GM12873 (cell line): ENCODE results near the gene DMD.

Experiments
- CTCF ChIP-seq: IDR thresholded peaks from 2 replicates; pipeline ENCODE4 v1.5.1; 2012; ENCODE audit warnings: low read depth, mild to moderate bottlenecking, moderate library complexity, low read length, control low read depth; ENCODE audit not compliant: insufficient read depth; ENCODE audit errors: missing control alignments

Gene DMD

DNA sequence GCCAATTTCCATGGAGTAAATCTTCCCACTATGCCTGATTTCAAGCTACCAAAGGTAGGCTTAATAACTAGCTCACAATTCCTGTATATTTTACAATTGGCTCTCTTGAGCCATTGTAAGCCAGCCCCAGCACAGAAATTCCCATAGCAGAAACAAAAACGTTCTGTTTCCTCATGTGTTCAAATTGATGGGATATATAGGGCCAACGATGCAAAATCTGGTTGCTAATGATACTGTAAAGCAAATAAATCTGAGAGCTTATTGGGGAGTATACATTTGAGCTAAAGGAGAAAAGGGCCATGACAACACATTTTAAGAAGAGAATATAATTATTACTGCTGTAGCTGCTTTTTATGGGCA is 1872.4 kb downstream of the DMD start:
- no peak for TF ChIP-seq CTCF

DNA sequence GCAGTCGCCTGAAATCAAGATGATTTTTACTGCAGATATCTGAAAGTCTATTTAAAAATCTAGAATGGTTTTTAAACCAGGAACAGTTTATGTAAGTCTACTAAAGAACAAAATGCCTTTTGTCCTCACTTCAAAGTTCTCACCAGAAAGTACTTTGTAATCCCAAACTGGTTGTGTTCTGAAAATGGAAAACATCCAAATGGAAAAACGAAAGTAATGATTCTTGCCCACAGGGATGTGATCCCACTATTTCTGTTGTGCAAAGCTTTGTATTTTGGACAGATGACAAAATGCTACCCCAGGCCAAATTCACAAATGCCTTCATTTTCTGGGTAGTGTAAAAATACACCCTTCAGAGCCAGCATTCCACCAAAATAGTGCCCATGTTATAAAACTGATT is 1874.0 kb downstream of the DMD start:
- TF ChIP-seq CTCF, result no peak

- TF ChIP-seq CTCF, result no peak
Observed at GRCh38 chrX:31336419-31336818, 1874.9 kb downstream of the DMD start.

DNA sequence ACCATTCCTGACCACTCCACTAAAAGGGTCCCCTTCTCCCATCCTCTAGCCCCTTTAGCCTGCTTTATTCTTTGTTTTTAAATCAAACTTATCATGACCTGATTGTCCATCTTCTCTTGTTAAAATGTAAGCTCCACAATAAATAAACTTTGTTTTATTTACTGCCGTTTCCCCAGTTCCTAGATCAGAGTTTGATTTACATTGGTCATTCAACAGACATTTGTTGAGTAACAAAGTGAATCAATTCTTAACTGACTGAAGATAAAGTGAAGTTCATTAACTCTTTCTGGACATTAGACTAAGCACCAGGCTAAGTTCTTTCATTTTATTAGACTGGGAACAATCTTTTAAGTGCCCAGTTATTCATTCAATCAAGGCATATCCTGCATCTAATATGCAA is 1876.4 kb downstream of the DMD start:
- TF ChIP-seq CTCF, result no peak

DNA sequence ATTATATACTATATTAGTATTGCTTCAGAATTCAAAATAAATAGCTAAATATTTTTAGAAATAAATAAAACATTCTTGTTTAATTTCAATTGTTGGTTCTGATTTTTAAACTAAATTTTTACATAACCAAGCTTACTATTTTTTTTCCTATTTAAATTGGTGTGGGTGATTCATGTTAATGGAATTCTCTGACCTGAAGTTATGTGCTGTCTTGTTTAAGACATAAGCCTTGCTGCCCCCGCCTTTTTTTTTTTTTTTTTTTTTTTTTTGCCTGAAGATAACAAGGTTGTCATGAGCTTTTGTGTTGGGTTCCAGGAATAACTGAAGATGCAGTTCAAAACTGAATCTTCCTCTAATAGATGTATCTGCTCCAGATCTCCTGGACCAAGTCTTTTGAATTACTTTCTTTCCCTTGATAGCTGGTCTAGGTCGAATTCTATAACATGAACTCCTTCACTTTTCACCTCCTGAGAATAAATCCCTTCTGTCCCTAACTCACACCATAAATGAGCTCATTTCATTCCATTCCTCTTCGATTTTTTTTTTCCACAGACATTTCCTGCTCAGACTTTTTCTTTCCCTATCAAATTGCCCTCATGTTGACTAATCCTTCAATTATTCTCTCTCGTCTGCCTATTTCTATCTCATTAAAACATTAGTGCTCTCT is 1878.1 kb downstream of the DMD start:
- TF ChIP-seq CTCF, result no peak

DNA sequence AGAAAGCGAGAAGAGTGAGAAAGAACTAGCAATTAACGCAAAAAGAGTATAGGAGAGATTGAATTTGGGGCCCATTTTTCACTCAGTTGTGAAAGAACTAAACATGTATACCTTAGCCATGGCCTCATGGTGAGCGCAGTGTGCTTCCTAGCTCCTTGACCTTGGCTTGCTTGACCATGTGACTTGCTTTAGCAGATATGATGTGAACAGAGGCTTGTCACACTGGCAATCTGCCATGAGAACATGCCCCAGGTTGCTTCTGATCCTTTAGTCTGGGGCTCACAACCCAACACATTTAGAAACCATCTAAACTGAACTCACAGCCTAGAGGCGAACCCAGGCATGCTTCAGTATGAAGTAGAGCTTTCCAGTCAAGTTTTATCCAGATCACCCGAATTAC is 1879.4 kb downstream of the DMD start:
- no peak for TF ChIP-seq CTCF

DNA sequence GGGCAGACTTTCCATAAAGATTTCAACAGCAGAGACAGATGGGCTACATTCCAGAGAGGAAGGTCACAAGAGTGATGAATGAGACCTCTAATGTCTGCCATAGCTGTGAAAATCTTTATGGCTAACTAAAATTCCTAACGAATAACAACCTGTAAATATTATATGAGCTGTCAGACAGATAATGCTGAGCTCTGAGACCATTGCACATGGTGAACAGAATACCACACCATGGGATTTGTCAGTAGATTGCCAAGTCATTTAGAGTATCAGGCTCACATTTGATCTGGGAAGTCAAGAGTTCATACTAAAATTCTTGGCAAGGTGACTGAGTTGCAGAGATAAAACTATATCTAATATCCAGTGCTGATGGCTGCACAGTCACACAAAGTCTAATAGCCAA is 1880.3 kb downstream of the DMD start:
- TF ChIP-seq CTCF, result no peak
